HEK293 (cell line): ENCODE results near the gene DPF3.

Experiments used
- CTCF ChIA-PET: fragments of 350-600 bp; formaldehyde crosslinking; extraction: SDS; loops from one replicate; lab custom pipeline; 2021; ENCODE audit warnings: antibody characterized with exemption; lab: Yijun Ruan, JAX
- POLR2A ChIA-PET: fragments of 300-600 bp; formaldehyde crosslinking; extraction: SDS; loops from one replicate; lab custom pipeline; 2020; ENCODE audit warnings: antibody characterized with exemption, inconsistent platforms; lab: Yijun Ruan, JAX
- H3K27ac ChIP-seq: fragments of 200-500 bp; sonication (Bioruptor generic); 2 replicates; pipeline ENCODE4 v1.5.1; 2014; ENCODE audit warnings: low read depth, low read length, control low read depth, inconsistent platforms; ENCODE audit errors: extremely low read depth
- H3K36me3 ChIP-seq, 2 experiments: fragments of 200-500 bp in 1 of 2; sonication (Bioruptor generic) in 1 of 2; 1 replicate in 1 of 2; 2 replicates in 1 of 2; pipeline ENCODE4 v1.5.1; 2014 to 2017; ENCODE audit warnings: inconsistent platforms in 2 of 2, low read length in 2 of 2; ENCODE audit not compliant: control insufficient read depth in 2 of 2, insufficient read depth in 1 of 2
- H3K4me1 ChIP-seq: fragments of 200-500 bp; sonication (Bioruptor generic); 2 replicates; pipeline ENCODE4 v1.5.1; 2014; ENCODE audit warnings: mild to moderate bottlenecking, low read length, inconsistent platforms; ENCODE audit not compliant: control insufficient read depth, insufficient read depth
- H3K4me3 ChIP-seq: 2 replicates; pipeline ENCODE4 v1.5.1; 2011; ENCODE audit warnings: low read depth, mild to moderate bottlenecking, control low read depth, low read length, moderate library complexity
- H3K9me3 ChIP-seq: fragments of 200-500 bp; sonication (Bioruptor generic); 2 replicates; pipeline ENCODE4 v1.5.1; 2014; ENCODE audit warnings: low read depth, low read length, inconsistent platforms; ENCODE audit not compliant: control insufficient read depth, insufficient read depth
- BCL11A ChIP-seq: fragments of 450-650 bp; formaldehyde crosslinking; IDR thresholded peaks from 2 replicates; pipeline ENCODE4 v1.5.1; 2016; ENCODE audit warnings: low read depth, missing biosample characterization, missing genetic modification characterization
- BCL11B ChIP-seq: fragments of 450-650 bp; formaldehyde crosslinking; IDR thresholded peaks from 2 replicates; pipeline ENCODE4 v1.5.1; 2016; ENCODE audit warnings: low read depth, missing biosample characterization, missing genetic modification characterization
- FEZF1 ChIP-seq: fragments of 450-650 bp; formaldehyde crosslinking; IDR thresholded peaks from 2 replicates; pipeline ENCODE4 v1.5.1; 2016; ENCODE audit warnings: missing biosample characterization, missing genetic modification characterization
- ZEB2 ChIP-seq: fragments of 450-650 bp; formaldehyde crosslinking; IDR thresholded peaks from 2 replicates; pipeline ENCODE4 v1.5.1; 2016; ENCODE audit warnings: missing biosample characterization, missing genetic modification characterization
- ZFP69B ChIP-seq: fragments of 450-650 bp; formaldehyde crosslinking; IDR thresholded peaks from 2 replicates; pipeline ENCODE4 v1.5.1; 2016; ENCODE audit warnings: missing biosample characterization, missing genetic modification characterization
- ZNF133 ChIP-seq: fragments of 450-650 bp; formaldehyde crosslinking; IDR thresholded peaks from 2 replicates; pipeline ENCODE4 v1.5.1; 2016; ENCODE audit warnings: missing biosample characterization, missing genetic modification characterization
- ZNF157 ChIP-seq: fragments of 450-650 bp; formaldehyde crosslinking; IDR thresholded peaks from 2 replicates; pipeline ENCODE4 v1.5.1; 2016; ENCODE audit warnings: missing biosample characterization, missing genetic modification characterization
- ZNF175 ChIP-seq: fragments of 450-650 bp; formaldehyde crosslinking; IDR thresholded peaks from 2 replicates; pipeline ENCODE4 v1.5.1; 2016; ENCODE audit warnings: missing biosample characterization, missing genetic modification characterization
- ZNF19 ChIP-seq: fragments of 450-650 bp; formaldehyde crosslinking; IDR thresholded peaks from 2 replicates; pipeline ENCODE4; 2016; ENCODE audit warnings: missing biosample characterization, missing genetic modification characterization, low read depth
- ZNF274 ChIP-seq, 2 experiments: fragments of 200-500 bp in 1 of 2; fragments of 450-650 bp in 1 of 2; sonication (Bioruptor generic) in 1 of 2; formaldehyde crosslinking in 1 of 2; IDR thresholded peaks; 2 replicates each; pipeline versions ENCODE4 v1.5.1 to v1.6.1; 2014 to 2016; ENCODE audit warnings: borderline replicate concordance in 1 of 2, inconsistent platforms in 1 of 2, low read length in 1 of 2, missing biosample characterization in 1 of 2, missing genetic modification characterization in 1 of 2
- ZNF292 ChIP-seq: fragments of 450-650 bp; formaldehyde crosslinking; IDR thresholded peaks from 2 replicates; pipeline ENCODE4 v1.5.1; 2016; ENCODE audit warnings: low read depth, missing biosample characterization, missing genetic modification characterization, borderline replicate concordance
- ZNF610 ChIP-seq: fragments of 450-650 bp; formaldehyde crosslinking; IDR thresholded peaks from 2 replicates; pipeline ENCODE4 v1.5.1; 2016; ENCODE audit warnings: missing biosample characterization, missing genetic modification characterization, borderline replicate concordance
- ZNF701 ChIP-seq: fragments of 450-650 bp; formaldehyde crosslinking; IDR thresholded peaks from 2 replicates; pipeline ENCODE4 v1.5.1; 2016; ENCODE audit warnings: missing biosample characterization, missing genetic modification characterization
- TF ChIP-seq, protein P1 (sequence below): fragments of 450-650 bp; formaldehyde crosslinking; IDR thresholded peaks from 2 replicates; pipeline ENCODE4 v1.5.1; 2016; ENCODE audit warnings: missing biosample characterization, missing genetic modification characterization, borderline replicate concordance
- TF ChIP-seq, protein P2 (sequence below): fragments of 450-650 bp; formaldehyde crosslinking; IDR thresholded peaks from 2 replicates; pipeline ENCODE4 v1.5.1; 2017; ENCODE audit warnings: missing biosample characterization, missing genetic modification characterization
- TF ChIP-seq, protein P3 (sequence below): fragments of 450-650 bp; formaldehyde crosslinking; IDR thresholded peaks from 2 replicates; pipeline ENCODE4 v1.5.1; 2016; ENCODE audit warnings: missing biosample characterization, missing genetic modification characterization
- TF ChIP-seq, protein P4 (sequence below): fragments of 450-650 bp; formaldehyde crosslinking; IDR thresholded peaks from 2 replicates; pipeline ENCODE4 v1.5.1; 2016; ENCODE audit warnings: missing biosample characterization, missing genetic modification characterization
- TF ChIP-seq, protein P5 (sequence below): fragments of 450-650 bp; formaldehyde crosslinking; IDR thresholded peaks from 2 replicates; pipeline ENCODE4 v1.5.1; 2016; ENCODE audit warnings: missing biosample characterization, missing genetic modification characterization

DPF3 gene

DNA sequence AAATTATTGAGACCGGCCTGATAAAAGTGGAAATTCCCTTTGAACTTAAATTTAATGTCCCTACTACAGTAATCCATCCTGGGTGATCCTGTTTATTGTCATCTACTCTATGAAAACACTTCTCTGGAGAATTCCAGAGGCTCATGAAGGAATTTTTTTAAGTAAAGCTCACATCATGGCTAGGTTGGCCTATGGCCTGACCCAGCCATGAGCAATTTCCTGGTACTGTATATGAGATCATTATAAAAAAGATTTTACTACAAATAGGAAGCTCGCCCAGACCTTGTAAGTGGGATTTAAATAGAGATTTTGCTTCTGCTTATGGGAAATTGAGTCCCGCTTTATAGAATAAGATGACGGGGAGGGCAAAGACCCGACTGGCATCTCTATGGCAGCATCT is 215.5 kb downstream of the DPF3 start:
- CTCF ChIA-PET: no interaction called here
- no peaks in the 10 kb centered on the region for H3K4me1 ChIP-seq
- H3K9me3 ChIP-seq: no peaks in the 10 kb centered on the region
- H3K36me3 ChIP-seq: no peaks in the 10 kb centered on the region
- POLR2A ChIA-PET: no interaction called here
- no peak overlapping the region for H3K4me3 ChIP-seq
- H3K27ac ChIP-seq: no peak overlapping the region
- TF ChIP-seq ZNF19 (no peak), ZNF157 (tag by site-specific recombination) (no peak), BCL11B (tag by site-specific recombination) (no peak), ZNF610 (tag by site-specific recombination) (no peak), BCL11A (tag by site-specific recombination) (no peak), ZNF274 (IDR thresholded peaks at IDR 0.05; ENCODE audit: low read length) (no peak), ZNF274 (tag by site-specific recombination; IDR thresholded peaks at IDR 0.05; ENCODE audit: borderline replicate concordance) (no peak), ZNF175 (no peak), ZFP69B (tag by site-specific recombination) (no peak), FEZF1 (no peak), ZNF701 (no peak), ZNF292 (tag by site-specific recombination) (no peak), ZNF133 (tag by site-specific recombination) (no peak), ZEB2 (tag by site-specific recombination) (no peak)
- TF ChIP-seq, protein P1, sequence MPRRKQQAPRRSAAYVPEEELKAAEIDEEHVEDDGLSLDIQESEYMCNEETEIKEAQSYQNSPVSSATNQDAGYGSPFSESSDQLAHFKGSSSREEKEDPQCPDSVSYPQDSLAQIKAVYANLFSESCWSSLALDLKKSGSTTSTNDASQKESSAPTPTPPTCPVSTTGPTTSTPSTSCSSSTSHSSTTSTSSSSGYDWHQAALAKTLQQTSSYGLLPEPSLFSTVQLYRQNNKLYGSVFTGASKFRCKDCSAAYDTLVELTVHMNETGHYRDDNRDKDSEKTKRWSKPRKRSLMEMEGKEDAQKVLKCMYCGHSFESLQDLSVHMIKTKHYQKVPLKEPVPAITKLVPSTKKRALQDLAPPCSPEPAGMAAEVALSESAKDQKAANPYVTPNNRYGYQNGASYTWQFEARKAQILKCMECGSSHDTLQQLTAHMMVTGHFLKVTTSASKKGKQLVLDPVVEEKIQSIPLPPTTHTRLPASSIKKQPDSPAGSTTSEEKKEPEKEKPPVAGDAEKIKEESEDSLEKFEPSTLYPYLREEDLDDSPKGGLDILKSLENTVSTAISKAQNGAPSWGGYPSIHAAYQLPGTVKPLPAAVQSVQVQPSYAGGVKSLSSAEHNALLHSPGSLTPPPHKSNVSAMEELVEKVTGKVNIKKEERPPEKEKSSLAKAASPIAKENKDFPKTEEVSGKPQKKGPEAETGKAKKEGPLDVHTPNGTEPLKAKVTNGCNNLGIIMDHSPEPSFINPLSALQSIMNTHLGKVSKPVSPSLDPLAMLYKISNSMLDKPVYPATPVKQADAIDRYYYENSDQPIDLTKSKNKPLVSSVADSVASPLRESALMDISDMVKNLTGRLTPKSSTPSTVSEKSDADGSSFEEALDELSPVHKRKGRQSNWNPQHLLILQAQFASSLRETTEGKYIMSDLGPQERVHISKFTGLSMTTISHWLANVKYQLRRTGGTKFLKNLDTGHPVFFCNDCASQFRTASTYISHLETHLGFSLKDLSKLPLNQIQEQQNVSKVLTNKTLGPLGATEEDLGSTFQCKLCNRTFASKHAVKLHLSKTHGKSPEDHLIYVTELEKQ (tag by site-specific recombination): no peak
- TF ChIP-seq, protein P2, sequence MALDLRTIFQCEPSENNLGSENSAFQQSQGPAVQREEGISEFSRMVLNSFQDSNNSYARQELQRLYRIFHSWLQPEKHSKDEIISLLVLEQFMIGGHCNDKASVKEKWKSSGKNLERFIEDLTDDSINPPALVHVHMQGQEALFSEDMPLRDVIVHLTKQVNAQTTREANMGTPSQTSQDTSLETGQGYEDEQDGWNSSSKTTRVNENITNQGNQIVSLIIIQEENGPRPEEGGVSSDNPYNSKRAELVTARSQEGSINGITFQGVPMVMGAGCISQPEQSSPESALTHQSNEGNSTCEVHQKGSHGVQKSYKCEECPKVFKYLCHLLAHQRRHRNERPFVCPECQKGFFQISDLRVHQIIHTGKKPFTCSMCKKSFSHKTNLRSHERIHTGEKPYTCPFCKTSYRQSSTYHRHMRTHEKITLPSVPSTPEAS: no peak
- TF ChIP-seq, protein P3, sequence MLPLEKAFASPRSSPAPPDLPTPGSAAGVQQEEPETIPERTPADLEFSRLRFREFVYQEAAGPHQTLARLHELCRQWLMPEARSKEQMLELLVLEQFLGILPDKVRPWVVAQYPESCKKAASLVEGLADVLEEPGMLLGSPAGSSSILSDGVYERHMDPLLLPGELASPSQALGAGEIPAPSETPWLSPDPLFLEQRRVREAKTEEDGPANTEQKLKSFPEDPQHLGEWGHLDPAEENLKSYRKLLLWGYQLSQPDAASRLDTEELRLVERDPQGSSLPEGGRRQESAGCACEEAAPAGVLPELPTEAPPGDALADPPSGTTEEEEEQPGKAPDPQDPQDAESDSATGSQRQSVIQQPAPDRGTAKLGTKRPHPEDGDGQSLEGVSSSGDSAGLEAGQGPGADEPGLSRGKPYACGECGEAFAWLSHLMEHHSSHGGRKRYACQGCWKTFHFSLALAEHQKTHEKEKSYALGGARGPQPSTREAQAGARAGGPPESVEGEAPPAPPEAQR: no peak
- TF ChIP-seq, protein P4, sequence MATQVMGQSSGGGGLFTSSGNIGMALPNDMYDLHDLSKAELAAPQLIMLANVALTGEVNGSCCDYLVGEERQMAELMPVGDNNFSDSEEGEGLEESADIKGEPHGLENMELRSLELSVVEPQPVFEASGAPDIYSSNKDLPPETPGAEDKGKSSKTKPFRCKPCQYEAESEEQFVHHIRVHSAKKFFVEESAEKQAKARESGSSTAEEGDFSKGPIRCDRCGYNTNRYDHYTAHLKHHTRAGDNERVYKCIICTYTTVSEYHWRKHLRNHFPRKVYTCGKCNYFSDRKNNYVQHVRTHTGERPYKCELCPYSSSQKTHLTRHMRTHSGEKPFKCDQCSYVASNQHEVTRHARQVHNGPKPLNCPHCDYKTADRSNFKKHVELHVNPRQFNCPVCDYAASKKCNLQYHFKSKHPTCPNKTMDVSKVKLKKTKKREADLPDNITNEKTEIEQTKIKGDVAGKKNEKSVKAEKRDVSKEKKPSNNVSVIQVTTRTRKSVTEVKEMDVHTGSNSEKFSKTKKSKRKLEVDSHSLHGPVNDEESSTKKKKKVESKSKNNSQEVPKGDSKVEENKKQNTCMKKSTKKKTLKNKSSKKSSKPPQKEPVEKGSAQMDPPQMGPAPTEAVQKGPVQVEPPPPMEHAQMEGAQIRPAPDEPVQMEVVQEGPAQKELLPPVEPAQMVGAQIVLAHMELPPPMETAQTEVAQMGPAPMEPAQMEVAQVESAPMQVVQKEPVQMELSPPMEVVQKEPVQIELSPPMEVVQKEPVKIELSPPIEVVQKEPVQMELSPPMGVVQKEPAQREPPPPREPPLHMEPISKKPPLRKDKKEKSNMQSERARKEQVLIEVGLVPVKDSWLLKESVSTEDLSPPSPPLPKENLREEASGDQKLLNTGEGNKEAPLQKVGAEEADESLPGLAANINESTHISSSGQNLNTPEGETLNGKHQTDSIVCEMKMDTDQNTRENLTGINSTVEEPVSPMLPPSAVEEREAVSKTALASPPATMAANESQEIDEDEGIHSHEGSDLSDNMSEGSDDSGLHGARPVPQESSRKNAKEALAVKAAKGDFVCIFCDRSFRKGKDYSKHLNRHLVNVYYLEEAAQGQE (tag by site-specific recombination): no peak
- TF ChIP-seq, protein P5, sequence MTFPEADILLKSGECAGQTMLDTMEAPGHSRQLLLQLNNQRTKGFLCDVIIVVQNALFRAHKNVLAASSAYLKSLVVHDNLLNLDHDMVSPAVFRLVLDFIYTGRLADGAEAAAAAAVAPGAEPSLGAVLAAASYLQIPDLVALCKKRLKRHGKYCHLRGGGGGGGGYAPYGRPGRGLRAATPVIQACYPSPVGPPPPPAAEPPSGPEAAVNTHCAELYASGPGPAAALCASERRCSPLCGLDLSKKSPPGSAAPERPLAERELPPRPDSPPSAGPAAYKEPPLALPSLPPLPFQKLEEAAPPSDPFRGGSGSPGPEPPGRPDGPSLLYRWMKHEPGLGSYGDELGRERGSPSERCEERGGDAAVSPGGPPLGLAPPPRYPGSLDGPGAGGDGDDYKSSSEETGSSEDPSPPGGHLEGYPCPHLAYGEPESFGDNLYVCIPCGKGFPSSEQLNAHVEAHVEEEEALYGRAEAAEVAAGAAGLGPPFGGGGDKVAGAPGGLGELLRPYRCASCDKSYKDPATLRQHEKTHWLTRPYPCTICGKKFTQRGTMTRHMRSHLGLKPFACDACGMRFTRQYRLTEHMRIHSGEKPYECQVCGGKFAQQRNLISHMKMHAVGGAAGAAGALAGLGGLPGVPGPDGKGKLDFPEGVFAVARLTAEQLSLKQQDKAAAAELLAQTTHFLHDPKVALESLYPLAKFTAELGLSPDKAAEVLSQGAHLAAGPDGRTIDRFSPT (tag by site-specific recombination): no peak
